Left ventricle myocardium inferior (tissue), 1 donor: Measurements from ENCODE around the gene SV2A. TPM values are rescaled to one million over a fixed set of nuclear protein-coding genes. Genes with fewer than 3 reads are reported as not detected.
"Not testable (repeated sequence)": the region's sequence is repeated elsewhere in the genome, so short reads cannot be mapped to it uniquely, and the experiment has no call there.

Experiments used
- DNase-seq: peaks from one replicate; pipeline ENCODE4 v3.0.0-alpha.2; 2020
- H3K27ac ChIP-seq: fragments of 200-600 bp; replicated peaks from 2 replicates; pipeline ENCODE4 v1.8.0; 2021
- H3K27me3 ChIP-seq: fragments of 200-600 bp; 2 replicates; pipeline ENCODE4 v1.8.0; 2021; ENCODE audit warnings: low read depth
- H3K36me3 ChIP-seq: fragments of 200-600 bp; 2 replicates; pipeline ENCODE4 v1.8.0; 2021
- H3K4me1 ChIP-seq: fragments of 200-600 bp; 2 replicates; pipeline ENCODE4 v1.8.0; 2021
- H3K4me3 ChIP-seq: fragments of 200-600 bp; 2 replicates; pipeline ENCODE4 v1.8.0; 2021; ENCODE audit warnings: mild to moderate bottlenecking, moderate library complexity
- H3K9me3 ChIP-seq: fragments of 200-600 bp; replicated peaks from 2 replicates; pipeline ENCODE4 v1.8.0; 2021
- CTCF ChIP-seq: fragments of 200-600 bp; IDR thresholded peaks from 2 replicates; pipeline ENCODE4 v1.8.0; 2021; ENCODE audit warnings: antibody characterized with exemption, mild to moderate bottlenecking, borderline replicate concordance
- intact Hi-C: fragments of 100-400 bp; cut with micrococcal nuclease; formaldehyde crosslinking; loops from one replicate; pipeline ENCODE4 v1.11.0; 2022
- total RNA-seq: library from RNA; stranded (reverse); fragmentation: NEBNext Ultra II Directional; extraction: Animal tissue kit (Norgen Biotek cat#: 25700); gene quantifications from one replicate; pipeline ENCODE4 v1.2.1, GENCODE V29; 2021
- donor health status: DM: no; HTN: yes; CAD: no; lungs with severe emphysema.

The SV2A gene
- total RNA-seq, 1 donor from 2014 or later, result 0.44 TPM

DNA sequence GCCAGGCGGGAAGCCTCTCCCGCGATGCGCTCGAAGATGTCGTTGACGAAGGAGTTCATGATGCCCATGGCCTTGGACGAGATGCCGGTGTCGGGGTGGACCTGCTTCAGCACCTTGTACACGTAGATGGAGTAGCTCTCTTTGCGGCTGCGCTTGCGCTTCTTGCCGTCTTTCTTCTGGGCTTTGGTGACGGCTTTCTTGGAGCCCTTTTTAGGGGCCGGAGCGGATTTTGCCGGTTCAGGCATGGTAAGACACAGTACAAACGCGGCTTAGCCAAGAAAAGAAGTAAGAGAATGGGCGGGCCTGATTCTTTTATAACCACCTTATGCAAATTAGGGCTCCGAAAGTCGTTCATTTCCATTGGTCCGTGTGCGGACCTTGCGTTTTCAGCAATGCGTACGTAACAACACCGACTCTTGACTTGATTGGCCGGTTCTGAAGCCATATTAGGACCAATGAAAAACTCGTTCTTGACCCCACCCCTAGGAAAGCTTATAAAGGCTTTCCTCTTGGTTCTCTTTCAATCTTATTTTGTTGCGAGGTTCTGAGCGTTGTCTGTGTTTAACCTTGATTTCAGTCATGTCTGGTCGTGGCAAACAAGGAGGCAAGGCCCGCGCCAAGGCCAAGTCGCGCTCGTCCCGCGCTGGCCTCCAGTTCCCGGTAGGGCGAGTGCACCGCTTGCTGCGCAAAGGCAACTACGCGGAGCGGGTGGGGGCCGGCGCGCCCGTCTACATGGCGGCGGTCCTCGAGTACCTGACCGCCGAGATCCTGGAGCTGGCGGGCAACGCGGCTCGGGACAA lies 31.0 kb downstream of the SV2A start:
- peak overlapping the region; percentile 98 for H3K27ac ChIP-seq
- peaks cover 51% of the 10 kb centered on the region for H3K4me1 ChIP-seq
- TF ChIP-seq CTCF, result no peak
- intact Hi-C loops, result no loop called here
- H3K36me3 ChIP-seq, result no peaks in the 10 kb centered on the region
- no peaks in the 10 kb centered on the region for H3K27me3 ChIP-seq
- no peaks in the 10 kb centered on the region for H3K9me3 ChIP-seq
- peak; percentile 75 for DNase-seq
- peak overlapping the region; percentile 77 for H3K4me3 ChIP-seq

GRCh38 chr1:149886121-149886395 lies 31.6 kb downstream of the SV2A start:
- peaks cover 51% of the 10 kb centered on the region for H3K4me1 ChIP-seq
- DNase-seq, result peak; percentile 20

GRCh38 chr1:149885339-149886120 lies 32.1 kb downstream of the SV2A start:
- H3K27me3 ChIP-seq, result no peaks in the 10 kb centered on the region
- H3K36me3 ChIP-seq, result no peaks in the 10 kb centered on the region
- peak overlapping the region; percentile 98 for H3K27ac ChIP-seq
- peaks cover 51% of the 10 kb centered on the region for H3K4me1 ChIP-seq
- DNase-seq, result peak; percentile 87
- H3K4me3 ChIP-seq, result peak overlapping the region; percentile 77
- no peaks in the 10 kb centered on the region for H3K9me3 ChIP-seq
- intact Hi-C loops, result no loop called here
- TF ChIP-seq CTCF, result peak; percentile 32

More at GRCh38 chr1:149886121-149886395, 31.6 kb downstream of the SV2A start:
- H3K4me3 ChIP-seq, result peak overlapping the region; percentile 77
- H3K36me3 ChIP-seq, intact Hi-C loops, H3K27me3 ChIP-seq, H3K9me3 ChIP-seq: not testable (repeated sequence)
- H3K27ac ChIP-seq, result peak overlapping the region; percentile 98

GRCh38 chr1:149884433-149885338 lies 33.0 kb downstream of the SV2A start:
- Histone ChIP-seq H3K4me1 (peaks cover 51% of the 10 kb centered on the region), H3K27me3 (no peaks in the 10 kb centered on the region), H3K9me3 (no peaks in the 10 kb centered on the region), H3K36me3 (no peaks in the 10 kb centered on the region), H3K4me3 (peak overlapping the region; percentile 77), H3K27ac (peak overlapping the region; percentile 98)
- DNase-seq, result no peak
- intact Hi-C loops, result no loop called here
- no peak for TF ChIP-seq CTCF

GRCh38 chr1:149883598-149884247 lies 33.9 kb downstream of the SV2A start:
- H3K4me1 ChIP-seq, result peaks cover 45% of the 10 kb centered on the region
- no peak for DNase-seq
- no peaks in the 10 kb centered on the region for H3K27me3 ChIP-seq
- intact Hi-C loops, result no loop called here
- no peaks in the 10 kb centered on the region for H3K36me3 ChIP-seq
- no peaks in the 10 kb centered on the region for H3K9me3 ChIP-seq
- H3K27ac ChIP-seq, result no peak overlapping the region
- peak overlapping the region; percentile 77 for H3K4me3 ChIP-seq
- TF ChIP-seq CTCF, result no peak
